Neural cell (in vitro differentiated cells): ENCODE measurements around the gene SLC12A3. TPM values are rescaled to one million over a fixed set of nuclear protein-coding genes. Genes with fewer than 3 reads are reported as not detected.
"Not testable (repeated sequence)": the region's sequence is repeated elsewhere in the genome, so short reads cannot be mapped to it uniquely, and the experiment has no call there.

Experiments
- H2AFZ ChIP-seq: fragments of 200-600, 300-800 bp; sonication (generic), shearing (Covaris generic); 2 replicates; pipeline ENCODE4 v1.6.0; 2014; ENCODE audit warnings: low read depth, mild to moderate bottlenecking, antibody characterized with exemption, low read length, moderate library complexity
- H3F3A ChIP-seq: fragments of 200-600 bp; shearing (Covaris generic); 2 replicates; pipeline ENCODE4 v1.6.1; 2016; ENCODE audit warnings: mild to moderate bottlenecking, moderate library complexity, mixed read lengths, antibody characterized with exemption, low read length; ENCODE audit not compliant: insufficient read depth, poor library complexity, severe bottlenecking
- H3K27ac ChIP-seq: fragments of 200-600, 300-800 bp; sonication (generic), shearing (Covaris generic); 2 replicates; pipeline ENCODE4 v1.5.1; 2014; ENCODE audit warnings: mild to moderate bottlenecking, low read length, moderate library complexity
- H3K27me3 ChIP-seq: fragments of 300-800, 200-600 bp; sonication (generic), shearing (Covaris generic); 2 replicates; pipeline ENCODE4 v1.6.0; 2014; ENCODE audit warnings: mild to moderate bottlenecking, low read depth, low read length, moderate library complexity; ENCODE audit not compliant: insufficient read depth
- H3K36me3 ChIP-seq: fragments of 300-800, 200-600 bp; sonication (generic), shearing (Covaris generic); 2 replicates; pipeline ENCODE4 v1.5.1; 2014; ENCODE audit warnings: mild to moderate bottlenecking, antibody characterized with exemption, low read length, moderate library complexity; ENCODE audit not compliant: insufficient read depth
- H3K4me2 ChIP-seq: fragments of 300-800, 200-600 bp; sonication (generic), shearing (Covaris generic); 2 replicates; pipeline ENCODE4 v1.6.0; 2014; ENCODE audit warnings: mild to moderate bottlenecking, low read length
- H3K4me3 ChIP-seq: fragments of 300-800, 200-600 bp; sonication (generic), shearing (Covaris generic); 2 replicates; pipeline ENCODE4 v1.5.1; 2014; ENCODE audit warnings: mild to moderate bottlenecking, low read length, moderate library complexity
- H3K79me2 ChIP-seq: fragments of 200-600 bp; shearing (Covaris generic); replicated peaks from 2 replicates; pipeline ENCODE4 v1.6.0; 2014; ENCODE audit warnings: mild to moderate bottlenecking, low read length, moderate library complexity; ENCODE audit not compliant: insufficient read depth
- H3K9ac ChIP-seq: fragments of 300-800, 200-600 bp; sonication (generic), shearing (Covaris generic); 2 replicates; pipeline ENCODE4 v1.6.1; 2016; ENCODE audit warnings: mild to moderate bottlenecking, low read length, mixed read lengths
- H3K9me2 ChIP-seq: fragments of 200-600 bp; shearing (Covaris generic); 2 replicates; pipeline ENCODE4 v1.6.1; 2016; ENCODE audit warnings: mild to moderate bottlenecking, low read length, mixed read lengths; ENCODE audit not compliant: insufficient read depth
- H3K9me3 ChIP-seq: fragments of 200-600, 300-800 bp; sonication (generic), shearing (Covaris generic); 2 replicates; pipeline ENCODE4 v1.6.1; 2016; ENCODE audit warnings: mild to moderate bottlenecking, mixed run types, low read length, moderate library complexity, mixed read lengths
- H4K20me1 ChIP-seq: fragments of 200-600 bp; shearing (Covaris generic); 2 replicates; pipeline ENCODE4 v1.6.1; 2016; ENCODE audit warnings: mild to moderate bottlenecking, mixed run types; ENCODE audit not compliant: insufficient read depth
- CTCF ChIP-seq: fragments of 450-650 bp; IDR thresholded peaks from 2 replicates; pipeline ENCODE4 v1.5.1; 2014; ENCODE audit warnings: antibody characterized with exemption, mild to moderate bottlenecking, moderate library complexity; ENCODE audit not compliant: poor library complexity, severe bottlenecking
- EP300 ChIP-seq: fragments of 450-650 bp; conservative IDR thresholded peaks from 2 replicates; pipeline ENCODE4 v1.6.1; 2014; ENCODE audit warnings: antibody characterized with exemption, mild to moderate bottlenecking, moderate library complexity; ENCODE audit not compliant: poor library complexity, severe bottlenecking
- EZH2 ChIP-seq: fragments of 200-600, 300-800 bp; shearing (Covaris generic), sonication (generic); IDR thresholded peaks from 2 replicates; pipeline ENCODE4 v1.6.1; 2014; ENCODE audit warnings: antibody characterized with exemption, low read length, borderline replicate concordance, mild to moderate bottlenecking; ENCODE audit not compliant: insufficient read depth, poor library complexity, severe bottlenecking
- MXI1 ChIP-seq: fragments of 450-650 bp; conservative IDR thresholded peaks from 2 replicates; pipeline ENCODE4 v1.6.1; 2014; ENCODE audit warnings: antibody characterized with exemption, mild to moderate bottlenecking; ENCODE audit not compliant: poor library complexity, severe bottlenecking
- POLR2AphosphoS5 ChIP-seq: IDR thresholded peaks from 2 replicates; pipeline ENCODE4 v1.6.1; 2012
- RAD21 ChIP-seq: fragments of 450-650 bp; conservative IDR thresholded peaks from 2 replicates; pipeline ENCODE4 v1.6.1; 2014; ENCODE audit warnings: antibody characterized with exemption, mild to moderate bottlenecking, moderate library complexity
- REST ChIP-seq: IDR thresholded peaks from 2 replicates; pipeline ENCODE4 v1.6.1; 2012; ENCODE audit warnings: borderline replicate concordance
- SMC3 ChIP-seq: fragments of 450-650 bp; conservative IDR thresholded peaks from 2 replicates; pipeline ENCODE4 v1.6.1; 2014; ENCODE audit warnings: antibody characterized with exemption, mild to moderate bottlenecking, moderate library complexity; ENCODE audit not compliant: poor library complexity
- TAF1 ChIP-seq: IDR thresholded peaks from 2 replicates; pipeline ENCODE4 v1.6.1; 2012; ENCODE audit warnings: low read depth
- polyA plus RNA-seq: library from polyadenylated mRNA; depleted of rRNA; stranded (reverse); fragments of >200 nt; gene quantifications from 2 replicates; pipeline ENCODE4 v1.2.3, GENCODE V29; 2014

Gene SLC12A3
- polyA plus RNA-seq, 1 donor from 2014 or later: 0.09 TPM

GRCh38 chr16:56883586-56883985, 18.6 kb downstream of the SLC12A3 start:
- Histone ChIP-seq H3K9ac (no peak overlapping the region), H3K9me3 (no peaks in the 10 kb centered on the region), H3K79me2 (no peaks in the 10 kb centered on the region), H3F3A (no peaks in the 10 kb centered on the region), H3K27me3 (no peaks in the 10 kb centered on the region), H3K36me3 (no peaks in the 10 kb centered on the region), H3K4me3 (no peak overlapping the region), H4K20me1 (no peaks in the 10 kb centered on the region), H3K27ac (no peak overlapping the region), H3K4me2 (no peak overlapping the region), H2AFZ (no peak overlapping the region), H3K9me2 (no peaks in the 10 kb centered on the region)
- TF ChIP-seq RAD21 (no peak), SMC3 (no peak), TAF1 (no peak), MXI1 (no peak), EZH2 (no peak), REST (no peak), EP300 (no peak), CTCF (no peak)

- Histone ChIP-seq H3K79me2 (no peaks in the 10 kb centered on the region), H3K9me3 (no peaks in the 10 kb centered on the region), H3K27me3 (no peaks in the 10 kb centered on the region), H3K27ac (no peak overlapping the region), H3K4me2 (no peak overlapping the region), H3F3A (no peaks in the 10 kb centered on the region), H2AFZ (no peak overlapping the region), H3K36me3 (no peaks in the 10 kb centered on the region), H3K9me2 (no peaks in the 10 kb centered on the region), H3K9ac (no peak overlapping the region), H4K20me1 (no peaks in the 10 kb centered on the region), H3K4me3 (no peak overlapping the region)
- TF ChIP-seq REST (no peak), POLR2AphosphoS5 (no peak), SMC3 (no peak)
These were observed 19.1 kb downstream of the SLC12A3 start for GRCh38 chr16:56884026-56884582.

GRCh38 chr16:56884929-56885328, 19.9 kb downstream of the SLC12A3 start:
- not testable (repeated sequence) for H3K27ac ChIP-seq, H3F3A ChIP-seq, H3K4me2 ChIP-seq, H3K9me2 ChIP-seq, H3K4me3 ChIP-seq, H4K20me1 ChIP-seq, H3K27me3 ChIP-seq, H3K79me2 ChIP-seq, H2AFZ ChIP-seq, H3K9ac ChIP-seq, H3K9me3 ChIP-seq, H3K36me3 ChIP-seq
